K562 (cell line): ENCODE measurements around the gene NFATC1. TPM values are rescaled to one million over a fixed set of nuclear protein-coding genes. Genes with fewer than 3 reads are reported as not detected.

Experiments
- CBX3 ChIP-seq, 2 experiments: IDR thresholded peaks; 1 replicate in 1 of 2; 2 replicates in 1 of 2; pipeline ENCODE4 v1.6.1; 2012; ENCODE audit warnings: inconsistent platforms in 2 of 2, low read length in 2 of 2, borderline replicate concordance in 1 of 2, control low read depth in 1 of 2
- CC2D1A ChIP-seq: fragments of 450-650 bp; IDR thresholded peaks from 2 replicates; pipeline ENCODE4 v1.6.1; 2017; ENCODE audit warnings: mild to moderate bottlenecking
- CSDE1 ChIP-seq, 2 experiments: fragments of 450-650 bp; IDR thresholded peaks; 2 replicates each; pipeline ENCODE4 v1.6.1; 2016; ENCODE audit warnings: mild to moderate bottlenecking in 1 of 2
- HDAC6 ChIP-seq: IDR thresholded peaks from 2 replicates; pipeline ENCODE4 v1.6.1; 2012; ENCODE audit warnings: low read depth, mild to moderate bottlenecking, control low read depth, inconsistent platforms, low read length, moderate library complexity
- HMGN3 ChIP-seq: IDR thresholded peaks from 2 replicates; pipeline ENCODE4 v1.6.1; 2011; ENCODE audit warnings: borderline replicate concordance, low read depth, mild to moderate bottlenecking, mixed read lengths, low read length; ENCODE audit not compliant: insufficient read length; ENCODE audit errors: extremely low read depth
- MBD2 ChIP-seq: sonication (generic); IDR thresholded peaks from 2 replicates; pipeline ENCODE4 v1.6.1; 2016; ENCODE audit warnings: low read depth, borderline replicate concordance
- MEF2D ChIP-seq: conservative IDR thresholded peaks from 2 replicates; pipeline ENCODE4 v1.6.1; 2016; ENCODE audit warnings: low read depth, missing genetic modification characterization, missing compliant biosample characterization
- POLR3A ChIP-seq: IDR thresholded peaks from 2 replicates; pipeline ENCODE4 v1.6.1; 2011; ENCODE audit warnings: borderline replicate concordance, mild to moderate bottlenecking, moderate library complexity; ENCODE audit not compliant: insufficient read length, insufficient read depth; ENCODE audit errors: extremely low read depth
- STAT5A ChIP-seq: IDR thresholded peaks from 2 replicates; pipeline ENCODE4 v1.6.1; 2012; ENCODE audit warnings: low read length, inconsistent platforms, borderline replicate concordance
- SUPT5H ChIP-seq: fragments of 450-650 bp; IDR thresholded peaks from 2 replicates; pipeline ENCODE4 v1.6.1; 2016
- U2AF2 ChIP-seq: fragments of 200-400 bp; formaldehyde crosslinking; optimal IDR thresholded peaks from 2 replicates; pipeline ENCODE3; 2017; ENCODE audit warnings: low read depth, mild to moderate bottlenecking, low read length
- XRCC3 ChIP-seq: fragments of 450-650 bp; IDR thresholded peaks from 2 replicates; pipeline ENCODE4 v1.6.1; 2017; ENCODE audit warnings: mild to moderate bottlenecking, moderate library complexity
- ZBED1 ChIP-seq: IDR thresholded peaks from 2 replicates; pipeline ENCODE4 v1.6.1; 2014
- ZNF561 ChIP-seq: fragments of 450-650 bp; formaldehyde crosslinking; conservative IDR thresholded peaks from 2 replicates; pipeline ENCODE4 v1.4.0; 2020; ENCODE audit warnings: mild to moderate bottlenecking, moderate library complexity
- ZNF75A ChIP-seq: fragments of 450-650 bp; formaldehyde crosslinking; IDR thresholded peaks from 2 replicates; pipeline ENCODE4 v1.4.0; 2020; ENCODE audit warnings: mild to moderate bottlenecking
- ZNF79 ChIP-seq: fragments of 250-450 bp; sonication (Bioruptor Pico); IDR thresholded peaks from 2 replicates; pipeline ENCODE4 v1.4.0; 2020; ENCODE audit warnings: low read depth, mild to moderate bottlenecking, moderate library complexity
- ZNF830 ChIP-seq: fragments of 250-450 bp; sonication (Bioruptor Pico); IDR thresholded peaks from 2 replicates; pipeline ENCODE4 v1.5.0; 2021; ENCODE audit warnings: mild to moderate bottlenecking
- polyA plus RNA-seq, 8 experiments: library from polyadenylated mRNA; depleted of rRNA in 4 of 8; stranded (reverse) in 5 of 8; unstranded in 3 of 8; fragments of >200 nt; fragmentation: Nextera tagmentation in 2 of 8; fragmentation: Illumina TruSeq in 1 of 8; extraction: Ambion mirVana in 2 of 8; extraction: Trizol in 1 of 8; gene quantifications; 2 replicates each; pipeline versions ENCODE4 v1.2.1 to v1.2.3, GENCODE V29; 2011 to 2014; ENCODE audit warnings: inconsistent platforms in 1 of 8, missing spikeins in 1 of 8
- total RNA-seq, 7 experiments: library from RNA; depleted of rRNA in 6 of 7; stranded (reverse); fragments of >200 nt in 6 of 7; fragmentation: Illumina TruSeq in 2 of 7; extraction: Trizol in 2 of 7; gene quantifications; 2 replicates each; pipeline versions ENCODE4 v1.2.1 to v1.2.3, GENCODE V29; 2011 to 2021; ENCODE audit warnings: low replicate concordance in 1 of 7
- TF ChIP-seq, protein P1 (sequence below): fragments of 450-650 bp; formaldehyde crosslinking; IDR thresholded peaks from 2 replicates; pipeline ENCODE4 v1.4.0; 2020; ENCODE audit warnings: mild to moderate bottlenecking, moderate library complexity
- TF ChIP-seq, protein P2 (sequence below): fragments of 250-450 bp; sonication (Bioruptor Pico); IDR thresholded peaks from 2 replicates; pipeline ENCODE4 v1.8.0; 2022; ENCODE audit warnings: moderate library complexity, mild to moderate bottlenecking, inconsistent platforms
- TF ChIP-seq, protein P3 (sequence below): fragments of 250-450 bp; sonication (Bioruptor Pico); IDR thresholded peaks from 2 replicates; pipeline ENCODE4 v1.5.0; 2021; ENCODE audit warnings: mild to moderate bottlenecking, moderate library complexity
- TF ChIP-seq, protein P4 (sequence below): fragments of 250-450 bp; sonication (Bioruptor Pico); IDR thresholded peaks from 2 replicates; pipeline ENCODE4 v1.8.0; 2022; ENCODE audit warnings: moderate library complexity, mild to moderate bottlenecking, inconsistent platforms
- TF ChIP-seq, protein P5 (sequence below): fragments of 250-450 bp; sonication (Bioruptor Pico); IDR thresholded peaks from 2 replicates; pipeline ENCODE4 v1.5.0; 2022; ENCODE audit warnings: mild to moderate bottlenecking

NFATC1 gene
- total and polyA plus RNA-seq, 9 of the 15 experiments (the other 6 are each of a cell fraction or from before 2014, with no cell fraction given): 1.1 to 16.4 (median 2.5) TPM

DNA sequence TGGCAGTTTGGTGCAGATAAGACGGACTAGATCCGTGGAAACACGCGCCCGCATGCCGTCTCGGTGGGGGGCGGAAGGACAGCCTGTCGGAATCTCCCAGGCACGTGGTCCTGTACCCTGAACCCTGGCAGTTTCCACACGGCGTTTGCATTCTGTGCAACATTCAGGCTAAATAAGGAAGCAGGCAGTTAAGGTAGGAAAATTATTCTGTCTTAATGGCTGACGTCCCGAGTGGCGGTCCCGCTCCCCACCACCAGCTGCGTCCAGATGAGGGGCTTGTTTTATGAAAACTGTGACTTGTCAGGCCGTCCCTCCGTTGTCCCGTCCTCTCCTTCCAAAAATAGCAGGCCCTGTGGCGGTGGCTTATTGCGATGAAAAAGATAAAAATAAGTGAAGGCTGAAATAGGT lies 120.2 kb downstream of the NFATC1 start (continued):
- TF ChIP-seq, protein P1, sequence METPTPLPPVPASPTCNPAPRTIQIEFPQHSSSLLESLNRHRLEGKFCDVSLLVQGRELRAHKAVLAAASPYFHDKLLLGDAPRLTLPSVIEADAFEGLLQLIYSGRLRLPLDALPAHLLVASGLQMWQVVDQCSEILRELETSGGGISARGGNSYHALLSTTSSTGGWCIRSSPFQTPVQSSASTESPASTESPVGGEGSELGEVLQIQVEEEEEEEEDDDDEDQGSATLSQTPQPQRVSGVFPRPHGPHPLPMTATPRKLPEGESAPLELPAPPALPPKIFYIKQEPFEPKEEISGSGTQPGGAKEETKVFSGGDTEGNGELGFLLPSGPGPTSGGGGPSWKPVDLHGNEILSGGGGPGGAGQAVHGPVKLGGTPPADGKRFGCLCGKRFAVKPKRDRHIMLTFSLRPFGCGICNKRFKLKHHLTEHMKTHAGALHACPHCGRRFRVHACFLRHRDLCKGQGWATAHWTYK: 0 out of 2 replicates have a peak, but pooled peaks have one; percentile 21
- TF ChIP-seq SUPT5H (no peak), POLR3A (no peak), ZBED1 (no peak), HMGN3 (no peak), CBX3 (IDR thresholded peaks at IDR 0.05; ENCODE audit: borderline replicate concordance in 1 of 2, low read length in 2 of 2) (no peak), U2AF2 (no peak), CSDE1 (IDR thresholded peaks at IDR 0.05) (no peak), ZNF79 (CRISPR knock-in tag) (no peak), ZNF75A (CRISPR knock-in tag) (no peak), HDAC6 (no peak), MBD2 (no peak), ZNF830 (no peak), MEF2D (tag) (0 out of 2 replicates have a peak, but pooled peaks have one; percentile 41), STAT5A (no peak), ZNF561 (no peak), CC2D1A (no peak), XRCC3 (no peak)
- TF ChIP-seq, protein P2, sequence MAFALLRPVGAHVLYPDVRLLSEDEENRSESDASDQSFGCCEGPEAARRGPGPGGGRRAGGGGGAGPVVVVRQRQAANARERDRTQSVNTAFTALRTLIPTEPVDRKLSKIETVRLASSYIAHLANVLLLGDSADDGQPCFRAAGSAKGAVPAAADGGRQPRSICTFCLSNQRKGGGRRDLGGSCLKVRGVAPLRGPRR (CRISPR knock-in tag): no peak
- TF ChIP-seq, protein P3, sequence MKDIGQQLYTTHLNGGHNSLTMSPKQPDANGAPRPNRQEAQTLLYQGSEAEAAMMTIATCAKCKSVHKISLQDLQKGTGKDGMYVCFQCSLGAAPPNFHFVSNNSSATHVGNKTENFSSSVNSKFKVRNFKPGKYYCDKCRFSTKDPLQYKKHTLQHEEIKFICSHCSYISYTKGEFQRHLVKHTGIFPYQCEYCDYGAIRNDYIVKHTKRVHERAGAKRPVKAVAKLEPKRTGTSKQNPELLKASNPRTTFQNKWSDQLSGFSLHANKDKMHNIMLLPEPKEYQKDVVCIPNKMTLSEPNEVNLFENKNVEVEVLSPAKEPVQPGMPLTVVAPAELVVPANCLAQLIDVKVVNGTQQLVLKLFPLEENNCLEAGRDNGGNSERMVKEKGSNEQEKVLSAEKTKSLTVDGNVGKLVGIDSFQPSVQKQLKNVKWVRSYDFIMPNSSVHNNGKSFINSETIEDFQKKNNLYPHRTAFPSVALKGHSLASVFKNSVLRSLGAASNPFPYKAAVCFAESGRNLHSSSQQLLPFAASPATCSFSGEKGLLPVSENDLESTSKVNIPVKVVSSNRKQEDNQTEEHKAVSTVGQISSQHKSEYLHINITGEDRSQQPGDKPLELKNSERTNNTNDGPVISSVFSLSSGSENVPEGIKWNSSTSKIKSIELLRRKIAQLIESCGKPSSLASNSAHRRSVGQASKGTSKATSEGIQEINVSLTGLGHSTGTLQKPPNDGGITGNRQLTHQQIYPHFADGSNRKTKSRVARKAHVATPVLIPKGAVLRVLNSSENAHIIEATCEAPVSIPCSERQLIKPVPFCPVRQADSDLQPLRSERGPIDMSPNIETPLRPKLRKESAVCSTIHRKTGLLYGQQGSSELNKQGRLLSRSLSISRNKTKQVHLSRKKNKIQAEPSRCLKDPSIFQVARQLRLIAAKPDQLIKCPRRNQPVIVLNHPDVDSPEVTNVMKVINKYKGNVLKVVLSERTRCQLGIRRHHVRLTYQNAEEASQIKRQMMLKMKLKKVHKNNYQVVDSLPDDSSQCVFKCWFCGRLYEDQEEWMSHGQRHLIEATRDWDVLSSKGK (CRISPR knock-in tag): no peak
- TF ChIP-seq, protein P4, sequence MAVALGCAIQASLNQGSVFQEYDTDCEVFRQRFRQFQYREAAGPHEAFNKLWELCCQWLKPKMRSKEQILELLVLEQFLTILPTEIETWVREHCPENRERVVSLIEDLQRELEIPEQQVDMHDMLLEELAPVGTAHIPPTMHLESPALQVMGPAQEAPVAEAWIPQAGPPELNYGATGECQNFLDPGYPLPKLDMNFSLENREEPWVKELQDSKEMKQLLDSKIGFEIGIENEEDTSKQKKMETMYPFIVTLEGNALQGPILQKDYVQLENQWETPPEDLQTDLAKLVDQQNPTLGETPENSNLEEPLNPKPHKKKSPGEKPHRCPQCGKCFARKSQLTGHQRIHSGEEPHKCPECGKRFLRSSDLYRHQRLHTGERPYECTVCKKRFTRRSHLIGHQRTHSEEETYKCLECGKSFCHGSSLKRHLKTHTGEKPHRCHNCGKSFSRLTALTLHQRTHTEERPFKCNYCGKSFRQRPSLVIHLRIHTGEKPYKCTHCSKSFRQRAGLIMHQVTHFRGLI: no peak
- TF ChIP-seq, protein P5, sequence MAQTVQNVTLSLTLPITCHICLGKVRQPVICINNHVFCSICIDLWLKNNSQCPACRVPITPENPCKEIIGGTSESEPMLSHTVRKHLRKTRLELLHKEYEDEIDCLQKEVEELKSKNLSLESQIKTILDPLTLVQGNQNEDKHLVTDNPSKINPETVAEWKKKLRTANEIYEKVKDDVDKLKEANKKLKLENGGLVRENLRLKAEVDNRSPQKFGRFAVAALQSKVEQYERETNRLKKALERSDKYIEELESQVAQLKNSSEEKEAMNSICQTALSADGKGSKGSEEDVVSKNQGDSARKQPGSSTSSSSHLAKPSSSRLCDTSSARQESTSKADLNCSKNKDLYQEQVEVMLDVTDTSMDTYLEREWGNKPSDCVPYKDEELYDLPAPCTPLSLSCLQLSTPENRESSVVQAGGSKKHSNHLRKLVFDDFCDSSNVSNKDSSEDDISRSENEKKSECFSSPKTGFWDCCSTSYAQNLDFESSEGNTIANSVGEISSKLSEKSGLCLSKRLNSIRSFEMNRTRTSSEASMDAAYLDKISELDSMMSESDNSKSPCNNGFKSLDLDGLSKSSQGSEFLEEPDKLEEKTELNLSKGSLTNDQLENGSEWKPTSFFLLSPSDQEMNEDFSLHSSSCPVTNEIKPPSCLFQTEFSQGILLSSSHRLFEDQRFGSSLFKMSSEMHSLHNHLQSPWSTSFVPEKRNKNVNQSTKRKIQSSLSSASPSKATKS (CRISPR knock-in tag): no peak
